SK-N-SH treated with all-trans-retinoic acid at 6 μM for 48 hours (cell line): ENCODE data around the gene SRP14.

Experiments used
- ATAC-seq: fragments of 200-7000 bp; cut with Tn5 transposase; 3 replicates; pipeline ENCODE4 v1.9.1; 2020; ENCODE audit warnings: mild to moderate bottlenecking, moderate library complexity
- ARNTL ChIP-seq: fragments of 450-650 bp; formaldehyde crosslinking; IDR thresholded peaks from 2 replicates; pipeline ENCODE4 v1.5.0; 2020; ENCODE audit warnings: low read depth, mild to moderate bottlenecking, moderate library complexity, borderline replicate concordance
- BACH2 ChIP-seq: fragments of 250-450 bp; sonication (Bioruptor Pico); IDR thresholded peaks from 2 replicates; pipeline ENCODE4 v1.9.0; 2021; ENCODE audit warnings: mild to moderate bottlenecking, borderline replicate concordance
- CSDC2 ChIP-seq: fragments of 250-450 bp; sonication (Bioruptor Pico); IDR thresholded peaks from 2 replicates; pipeline ENCODE4 v1.5.0; 2020; ENCODE audit warnings: mild to moderate bottlenecking, moderate library complexity
- ESRRG ChIP-seq: fragments of 250-450 bp; sonication (Bioruptor Pico); IDR thresholded peaks from 2 replicates; pipeline ENCODE4 v1.6.1; 2021; ENCODE audit warnings: mild to moderate bottlenecking
- ISL1 ChIP-seq: fragments of 250-450 bp; sonication (Bioruptor Pico); IDR thresholded peaks from 2 replicates; pipeline ENCODE4 v2.1.2; 2022; ENCODE audit warnings: mild to moderate bottlenecking, moderate library complexity
- OSR1 ChIP-seq: fragments of 250-450 bp; sonication (Bioruptor Pico); IDR thresholded peaks from 2 replicates; pipeline ENCODE4 v1.8.0; 2022; ENCODE audit warnings: moderate library complexity, mild to moderate bottlenecking, inconsistent platforms
- PPARA ChIP-seq: fragments of 250-450 bp; sonication (Bioruptor Pico); IDR thresholded peaks from 2 replicates; pipeline ENCODE4 v1.5.0; 2020; ENCODE audit warnings: mild to moderate bottlenecking, borderline replicate concordance
- RARB ChIP-seq: fragments of 250-450 bp; sonication (Bioruptor Pico); IDR thresholded peaks from 2 replicates; pipeline ENCODE4 v1.8.0; 2021; ENCODE audit warnings: mild to moderate bottlenecking, moderate library complexity
- SNAI2 ChIP-seq: fragments of 250-450 bp; sonication (Bioruptor Pico); IDR thresholded peaks from 2 replicates; pipeline ENCODE4 v1.5.0; 2020; ENCODE audit warnings: mild to moderate bottlenecking, moderate library complexity
- TCF4 ChIP-seq: fragments of 250-450 bp; sonication (Bioruptor Pico); IDR thresholded peaks from 2 replicates; pipeline ENCODE4 v1.8.0; 2021; ENCODE audit warnings: mild to moderate bottlenecking, moderate library complexity, borderline replicate concordance
- TOX ChIP-seq: fragments of 250-450 bp; sonication (Bioruptor Pico); IDR thresholded peaks from 2 replicates; pipeline ENCODE4 v1.8.0; 2021; ENCODE audit warnings: mild to moderate bottlenecking, moderate library complexity, borderline replicate concordance
- ZC3H10 ChIP-seq: fragments of 250-450 bp; sonication (Bioruptor Pico); IDR thresholded peaks from 2 replicates; pipeline ENCODE4 v1.5.1; 2021; ENCODE audit warnings: mild to moderate bottlenecking, moderate library complexity
- ZFP3 ChIP-seq: fragments of 250-450 bp; sonication (Bioruptor Pico); IDR thresholded peaks from 2 replicates; pipeline ENCODE4 v1.5.0; 2020; ENCODE audit warnings: mild to moderate bottlenecking, moderate library complexity
- ZFP30 ChIP-seq: fragments of 450-650 bp; formaldehyde crosslinking; IDR thresholded peaks from 2 replicates; pipeline ENCODE4 v1.5.0; 2022; ENCODE audit warnings: mild to moderate bottlenecking, moderate library complexity
- ZNF565 ChIP-seq: fragments of 450-650 bp; formaldehyde crosslinking; conservative IDR thresholded peaks from 2 replicates; pipeline ENCODE4 v1.5.0; 2020; ENCODE audit warnings: low read depth, mild to moderate bottlenecking, moderate library complexity
- TF ChIP-seq, protein P1 (sequence below): fragments of 250-450 bp; sonication (Bioruptor Pico); IDR thresholded peaks from 2 replicates; pipeline ENCODE4 v1.5.0; 2020; ENCODE audit warnings: mild to moderate bottlenecking, moderate library complexity
- TF ChIP-seq, protein P2 (sequence below): fragments of 250-450 bp; sonication (Bioruptor Pico); IDR thresholded peaks from 2 replicates; pipeline ENCODE4 v1.8.0; 2021; ENCODE audit warnings: low read depth, mild to moderate bottlenecking, moderate library complexity, borderline replicate concordance
- TF ChIP-seq, protein P3 (sequence below): fragments of 250-450 bp; sonication (Bioruptor Pico); IDR thresholded peaks from 2 replicates; pipeline ENCODE4 v1.8.0; 2020; ENCODE audit warnings: mild to moderate bottlenecking, moderate library complexity, borderline replicate concordance
- TF ChIP-seq, protein P4 (sequence below): fragments of 250-450 bp; sonication (Bioruptor Pico); IDR thresholded peaks from 2 replicates; pipeline ENCODE4 v1.5.1; 2021; ENCODE audit warnings: mild to moderate bottlenecking, moderate library complexity
- TF ChIP-seq, protein P5 (sequence below): fragments of 250-450 bp; sonication (Bioruptor Pico); IDR thresholded peaks from 2 replicates; pipeline ENCODE4 v1.5.1; 2020; ENCODE audit warnings: low read depth, mild to moderate bottlenecking, moderate library complexity

The SRP14 gene

DNA sequence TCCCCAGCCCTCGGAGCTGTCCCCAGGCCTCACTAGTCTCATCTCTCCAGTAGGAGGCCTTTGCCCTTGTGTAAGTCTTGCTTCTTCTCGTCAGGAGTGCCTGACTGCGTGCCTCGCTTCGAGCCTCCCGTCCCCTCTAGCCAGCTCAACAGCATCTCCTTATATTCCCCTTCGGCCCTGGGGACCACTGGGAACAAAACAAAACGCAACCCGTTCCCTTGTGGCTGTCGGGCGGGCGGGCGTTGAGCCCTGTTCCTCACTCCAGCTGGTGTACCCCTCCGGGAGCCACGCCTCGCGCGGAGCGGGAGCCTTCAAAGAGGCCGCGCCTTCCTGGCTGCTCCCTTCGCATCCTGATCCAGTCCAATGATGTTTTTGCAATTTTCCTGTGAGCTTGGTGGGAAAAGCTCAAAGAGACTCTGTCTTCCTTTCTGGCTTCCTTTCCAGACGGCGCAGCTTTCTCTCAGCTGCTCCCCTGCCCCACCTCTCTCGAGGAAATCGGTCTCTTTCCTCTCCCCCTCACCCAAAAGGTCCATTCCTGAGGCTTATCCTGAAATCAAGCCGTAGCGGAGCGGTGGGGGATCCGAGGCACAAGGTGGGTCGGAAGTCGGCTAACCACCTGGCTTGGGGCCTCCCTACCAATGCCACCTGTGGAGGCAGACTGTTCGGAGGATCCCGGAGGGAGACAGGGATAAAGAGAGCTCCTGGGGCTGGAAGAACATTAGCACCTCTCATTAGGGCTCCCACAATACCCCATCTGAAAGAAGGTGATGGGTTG, 33.4 kb upstream of the SRP14 start:
- TF ChIP-seq PPARA (CRISPR knock-in tag): no peak
- TF ChIP-seq RARB: no peak
- TF ChIP-seq ISL1 (CRISPR knock-in tag): no peak
- TF ChIP-seq, protein P1, sequence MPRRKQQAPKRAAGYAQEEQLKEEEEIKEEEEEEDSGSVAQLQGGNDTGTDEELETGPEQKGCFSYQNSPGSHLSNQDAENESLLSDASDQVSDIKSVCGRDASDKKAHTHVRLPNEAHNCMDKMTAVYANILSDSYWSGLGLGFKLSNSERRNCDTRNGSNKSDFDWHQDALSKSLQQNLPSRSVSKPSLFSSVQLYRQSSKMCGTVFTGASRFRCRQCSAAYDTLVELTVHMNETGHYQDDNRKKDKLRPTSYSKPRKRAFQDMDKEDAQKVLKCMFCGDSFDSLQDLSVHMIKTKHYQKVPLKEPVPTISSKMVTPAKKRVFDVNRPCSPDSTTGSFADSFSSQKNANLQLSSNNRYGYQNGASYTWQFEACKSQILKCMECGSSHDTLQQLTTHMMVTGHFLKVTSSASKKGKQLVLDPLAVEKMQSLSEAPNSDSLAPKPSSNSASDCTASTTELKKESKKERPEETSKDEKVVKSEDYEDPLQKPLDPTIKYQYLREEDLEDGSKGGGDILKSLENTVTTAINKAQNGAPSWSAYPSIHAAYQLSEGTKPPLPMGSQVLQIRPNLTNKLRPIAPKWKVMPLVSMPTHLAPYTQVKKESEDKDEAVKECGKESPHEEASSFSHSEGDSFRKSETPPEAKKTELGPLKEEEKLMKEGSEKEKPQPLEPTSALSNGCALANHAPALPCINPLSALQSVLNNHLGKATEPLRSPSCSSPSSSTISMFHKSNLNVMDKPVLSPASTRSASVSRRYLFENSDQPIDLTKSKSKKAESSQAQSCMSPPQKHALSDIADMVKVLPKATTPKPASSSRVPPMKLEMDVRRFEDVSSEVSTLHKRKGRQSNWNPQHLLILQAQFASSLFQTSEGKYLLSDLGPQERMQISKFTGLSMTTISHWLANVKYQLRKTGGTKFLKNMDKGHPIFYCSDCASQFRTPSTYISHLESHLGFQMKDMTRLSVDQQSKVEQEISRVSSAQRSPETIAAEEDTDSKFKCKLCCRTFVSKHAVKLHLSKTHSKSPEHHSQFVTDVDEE (CRISPR knock-in tag): no peak
- TF ChIP-seq OSR1 (CRISPR knock-in tag): no peak
- TF ChIP-seq ARNTL: no peak
- TF ChIP-seq ZFP3 (CRISPR knock-in tag): no peak
- no peak for ATAC-seq

DNA sequence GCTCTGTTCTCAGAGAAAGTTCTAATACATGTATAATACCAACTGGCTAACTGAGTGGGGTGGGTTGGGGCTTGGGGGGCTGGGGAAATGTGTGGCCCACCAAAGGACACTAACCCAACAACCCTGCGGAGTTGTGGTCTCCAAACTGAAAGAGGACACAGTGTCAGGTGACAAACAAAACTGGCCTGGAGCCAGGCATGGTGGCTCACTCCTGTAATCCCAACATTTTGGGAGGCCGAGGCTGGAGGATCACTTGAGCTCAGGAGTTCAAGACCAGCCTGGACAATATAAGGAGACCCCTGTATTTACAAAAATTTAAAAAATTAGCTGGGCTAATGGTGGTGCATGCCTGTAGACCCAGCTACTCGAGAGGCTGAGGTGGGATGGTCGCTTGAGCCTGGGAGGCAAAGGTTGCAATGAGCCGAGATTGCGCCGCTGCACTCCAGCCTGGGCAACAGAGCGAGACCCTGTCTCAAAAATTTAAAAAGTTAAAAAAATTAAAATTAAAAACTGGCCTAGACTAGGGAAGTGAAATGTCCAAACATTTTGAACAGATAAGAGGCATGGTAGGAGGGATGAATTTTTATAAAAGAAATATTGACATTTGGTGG, 31.7 kb upstream of the SRP14 start:
- ATAC-seq: no peak

DNA sequence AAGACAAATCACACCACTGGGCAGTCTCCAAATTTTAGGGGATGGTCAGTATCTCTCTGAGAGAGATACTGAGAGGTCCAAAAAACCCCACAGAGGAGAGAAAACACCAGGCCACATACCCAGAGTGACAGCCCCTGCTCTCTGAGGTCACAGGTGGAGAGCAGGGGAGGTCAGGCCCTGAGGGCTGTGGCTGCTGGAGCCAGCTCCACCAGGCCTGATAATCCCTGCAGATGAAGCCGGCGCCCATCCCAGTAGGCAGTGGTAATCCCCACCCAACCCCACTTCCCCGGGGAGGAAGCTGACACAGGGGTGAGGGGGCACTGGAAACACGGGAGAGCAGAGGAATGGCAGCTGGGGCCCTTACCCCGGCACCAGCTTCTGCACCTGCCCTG, 31.2 kb upstream of the SRP14 start:
- no peak for ATAC-seq
- TF ChIP-seq BACH2 (CRISPR knock-in tag) (no peak), ZFP3 (CRISPR knock-in tag) (no peak), SNAI2 (CRISPR knock-in tag) (no peak), TOX (CRISPR knock-in tag) (no peak), CSDC2 (CRISPR knock-in tag) (no peak), TCF4 (CRISPR knock-in tag) (no peak), ESRRG (CRISPR knock-in tag) (no peak), RARB (no peak), ZFP30 (CRISPR knock-in tag) (no peak), ZNF565 (CRISPR knock-in tag) (no peak), OSR1 (CRISPR knock-in tag) (no peak), ZC3H10 (CRISPR knock-in tag) (no peak), ISL1 (CRISPR knock-in tag) (no peak), ARNTL (no peak)
- TF ChIP-seq, protein P2, sequence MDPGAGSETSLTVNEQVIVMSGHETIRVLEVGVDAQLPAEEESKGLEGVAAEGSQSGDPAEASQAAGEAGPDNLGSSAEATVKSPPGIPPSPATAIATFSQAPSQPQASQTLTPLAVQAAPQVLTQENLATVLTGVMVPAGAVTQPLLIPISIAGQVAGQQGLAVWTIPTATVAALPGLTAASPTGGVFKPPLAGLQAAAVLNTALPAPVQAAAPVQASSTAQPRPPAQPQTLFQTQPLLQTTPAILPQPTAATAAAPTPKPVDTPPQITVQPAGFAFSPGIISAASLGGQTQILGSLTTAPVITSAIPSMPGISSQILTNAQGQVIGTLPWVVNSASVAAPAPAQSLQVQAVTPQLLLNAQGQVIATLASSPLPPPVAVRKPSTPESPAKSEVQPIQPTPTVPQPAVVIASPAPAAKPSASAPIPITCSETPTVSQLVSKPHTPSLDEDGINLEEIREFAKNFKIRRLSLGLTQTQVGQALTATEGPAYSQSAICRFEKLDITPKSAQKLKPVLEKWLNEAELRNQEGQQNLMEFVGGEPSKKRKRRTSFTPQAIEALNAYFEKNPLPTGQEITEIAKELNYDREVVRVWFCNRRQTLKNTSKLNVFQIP (CRISPR knock-in tag): no peak
- TF ChIP-seq, protein P3, sequence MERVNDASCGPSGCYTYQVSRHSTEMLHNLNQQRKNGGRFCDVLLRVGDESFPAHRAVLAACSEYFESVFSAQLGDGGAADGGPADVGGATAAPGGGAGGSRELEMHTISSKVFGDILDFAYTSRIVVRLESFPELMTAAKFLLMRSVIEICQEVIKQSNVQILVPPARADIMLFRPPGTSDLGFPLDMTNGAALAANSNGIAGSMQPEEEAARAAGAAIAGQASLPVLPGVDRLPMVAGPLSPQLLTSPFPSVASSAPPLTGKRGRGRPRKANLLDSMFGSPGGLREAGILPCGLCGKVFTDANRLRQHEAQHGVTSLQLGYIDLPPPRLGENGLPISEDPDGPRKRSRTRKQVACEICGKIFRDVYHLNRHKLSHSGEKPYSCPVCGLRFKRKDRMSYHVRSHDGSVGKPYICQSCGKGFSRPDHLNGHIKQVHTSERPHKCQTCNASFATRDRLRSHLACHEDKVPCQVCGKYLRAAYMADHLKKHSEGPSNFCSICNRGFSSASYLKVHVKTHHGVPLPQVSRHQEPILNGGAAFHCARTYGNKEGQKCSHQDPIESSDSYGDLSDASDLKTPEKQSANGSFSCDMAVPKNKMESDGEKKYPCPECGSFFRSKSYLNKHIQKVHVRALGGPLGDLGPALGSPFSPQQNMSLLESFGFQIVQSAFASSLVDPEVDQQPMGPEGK: no peak
- TF ChIP-seq, protein P1 (CRISPR knock-in tag): no peak
- TF ChIP-seq, protein P4, sequence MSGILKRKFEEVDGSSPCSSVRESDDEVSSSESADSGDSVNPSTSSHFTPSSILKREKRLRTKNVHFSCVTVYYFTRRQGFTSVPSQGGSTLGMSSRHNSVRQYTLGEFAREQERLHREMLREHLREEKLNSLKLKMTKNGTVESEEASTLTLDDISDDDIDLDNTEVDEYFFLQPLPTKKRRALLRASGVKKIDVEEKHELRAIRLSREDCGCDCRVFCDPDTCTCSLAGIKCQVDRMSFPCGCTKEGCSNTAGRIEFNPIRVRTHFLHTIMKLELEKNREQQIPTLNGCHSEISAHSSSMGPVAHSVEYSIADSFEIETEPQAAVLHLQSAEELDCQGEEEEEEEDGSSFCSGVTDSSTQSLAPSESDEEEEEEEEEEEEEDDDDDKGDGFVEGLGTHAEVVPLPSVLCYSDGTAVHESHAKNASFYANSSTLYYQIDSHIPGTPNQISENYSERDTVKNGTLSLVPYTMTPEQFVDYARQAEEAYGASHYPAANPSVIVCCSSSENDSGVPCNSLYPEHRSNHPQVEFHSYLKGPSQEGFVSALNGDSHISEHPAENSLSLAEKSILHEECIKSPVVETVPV: no peak
- TF ChIP-seq, all 23 proteins: peak for 0

More for the DNA sequence above, 31.7 kb upstream of the SRP14 start:
- TF ChIP-seq, protein P5, sequence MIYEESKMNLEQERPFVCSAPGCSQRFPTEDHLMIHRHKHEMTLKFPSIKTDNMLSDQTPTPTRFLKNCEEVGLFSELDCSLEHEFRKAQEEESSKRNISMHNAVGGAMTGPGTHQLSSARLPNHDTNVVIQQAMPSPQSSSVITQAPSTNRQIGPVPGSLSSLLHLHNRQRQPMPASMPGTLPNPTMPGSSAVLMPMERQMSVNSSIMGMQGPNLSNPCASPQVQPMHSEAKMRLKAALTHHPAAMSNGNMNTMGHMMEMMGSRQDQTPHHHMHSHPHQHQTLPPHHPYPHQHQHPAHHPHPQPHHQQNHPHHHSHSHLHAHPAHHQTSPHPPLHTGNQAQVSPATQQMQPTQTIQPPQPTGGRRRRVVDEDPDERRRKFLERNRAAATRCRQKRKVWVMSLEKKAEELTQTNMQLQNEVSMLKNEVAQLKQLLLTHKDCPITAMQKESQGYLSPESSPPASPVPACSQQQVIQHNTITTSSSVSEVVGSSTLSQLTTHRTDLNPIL: no peak
